Measurements from ENCODE around the gene ERICH6. TPM values are rescaled to one million over a fixed set of nuclear protein-coding genes. Genes with fewer than 3 reads are reported as not detected.
A peak's percentile ranks its signal among the peaks of the same experiment; 100 is the strongest.
"Not testable (repeated sequence)": the region's sequence is repeated elsewhere in the genome, so short reads cannot be mapped to it uniquely, and the experiment has no call there.

Gene ERICH6
- total and polyA plus RNA-seq, 2 donors: 0.21 TPM; not detected in 1

GRCh38 chr3:150635076-150635475 is 68.6 kb downstream of the ERICH6 start:
- no peak overlapping the region for H3K4me3 ChIP-seq (ENCODE audit: low read depth, low read length)
- WGBS: 52% methylated on average over 6 of the region's 6 CpGs
- no peak overlapping the region for H3K27ac ChIP-seq (ENCODE audit: low read depth)
- DNase-seq (ENCODE audit: extremely low spot score): no peak
- no peaks in the 10 kb centered on the region for H3K36me3 ChIP-seq (ENCODE audit: insufficient read depth)
- H3K4me1 ChIP-seq (ENCODE audit: insufficient read depth): no peaks in the 10 kb centered on the region

GRCh38 chr3:150631515-150632221 is 72.1 kb downstream of the ERICH6 start:
- no peak for DNase-seq (ENCODE audit: extremely low spot score)
- Histone ChIP-seq H3K4me3 (ENCODE audit: low read depth, low read length) (no peak overlapping the region), H3K36me3 (ENCODE audit: insufficient read depth) (no peaks in the 10 kb centered on the region), H3K4me1 (ENCODE audit: insufficient read depth) (no peaks in the 10 kb centered on the region), H3K27ac (ENCODE audit: low read depth) (no peak overlapping the region)
- WGBS: 89% methylated on average over 7 of the region's 7 CpGs

- Histone ChIP-seq H3K27ac (ENCODE audit: low read depth) (peak overlapping the region; percentile 5), H3K4me3 (ENCODE audit: low read depth, low read length) (no peak overlapping the region), H3K36me3 (ENCODE audit: insufficient read depth) (no peaks in the 10 kb centered on the region), H3K4me1 (ENCODE audit: insufficient read depth) (no peaks in the 10 kb centered on the region)
- WGBS: 40% methylated on average over 2 of the region's 2 CpGs
- DNase-seq (ENCODE audit: extremely low spot score): no peak
These were observed 76.2 kb downstream of the ERICH6 start for GRCh38 chr3:150627557-150627956.

GRCh38 chr3:150626148-150626930 is 77.4 kb downstream of the ERICH6 start:
- DNase-seq (ENCODE audit: extremely low spot score): no peak
- 92% methylated on average over 2 of the region's 2 CpGs for WGBS
- Histone ChIP-seq H3K4me1 (ENCODE audit: insufficient read depth) (no peaks in the 10 kb centered on the region), H3K4me3 (ENCODE audit: low read depth, low read length) (no peak overlapping the region), H3K36me3 (ENCODE audit: insufficient read depth) (no peaks in the 10 kb centered on the region), H3K27ac (ENCODE audit: low read depth) (no peak overlapping the region)

GRCh38 chr3:150623945-150624344 is 79.8 kb downstream of the ERICH6 start:
- Histone ChIP-seq H3K4me3 (ENCODE audit: low read depth, low read length) (no peak overlapping the region), H3K4me1 (ENCODE audit: insufficient read depth) (no peaks in the 10 kb centered on the region), H3K36me3 (ENCODE audit: insufficient read depth) (no peaks in the 10 kb centered on the region), H3K27ac (ENCODE audit: low read depth) (no peak overlapping the region)
- DNase-seq (ENCODE audit: extremely low spot score): no peak
- WGBS: 95% methylated on average over 1 of the region's 1 CpG

- not testable (repeated sequence) for H3K4me3 ChIP-seq (ENCODE audit: low read depth, low read length); H3K36me3 ChIP-seq (ENCODE audit: insufficient read depth); DNase-seq (ENCODE audit: extremely low spot score); H3K4me1 ChIP-seq (ENCODE audit: insufficient read depth); H3K27ac ChIP-seq (ENCODE audit: low read depth)
These were observed 80.8 kb downstream of the ERICH6 start for GRCh38 chr3:150622955-150623354.

- no peak for DNase-seq (ENCODE audit: extremely low spot score)
- Histone ChIP-seq H3K36me3 (ENCODE audit: insufficient read depth) (no peaks in the 10 kb centered on the region), H3K27ac (ENCODE audit: low read depth) (no peak overlapping the region), H3K4me1 (ENCODE audit: insufficient read depth) (no peaks in the 10 kb centered on the region), H3K4me3 (ENCODE audit: low read depth, low read length) (no peak overlapping the region)
- WGBS: 87% methylated on average over 7 of the region's 7 CpGs
These were observed 83.6 kb downstream of the ERICH6 start for GRCh38 chr3:150620002-150620689.

- no peaks in the 10 kb centered on the region for H3K4me1 ChIP-seq (ENCODE audit: insufficient read depth)
- no peak overlapping the region for H3K27ac ChIP-seq (ENCODE audit: low read depth)
- DNase-seq (ENCODE audit: extremely low spot score): no peak
- H3K4me3 ChIP-seq (ENCODE audit: low read depth, low read length): no peak overlapping the region
- H3K36me3 ChIP-seq (ENCODE audit: insufficient read depth): no peaks in the 10 kb centered on the region
- WGBS: 72% methylated on average over 2 of the region's 2 CpGs
These were observed 89.8 kb downstream of the ERICH6 start for GRCh38 chr3:150613709-150614480.

- no peaks in the 10 kb centered on the region for H3K4me1 ChIP-seq (ENCODE audit: insufficient read depth)
- DNase-seq (ENCODE audit: extremely low spot score): no peak
- 98% methylated on average over 2 of the region's 2 CpGs for WGBS
- H3K4me3 ChIP-seq (ENCODE audit: low read depth, low read length): no peak overlapping the region
- H3K36me3 ChIP-seq (ENCODE audit: insufficient read depth): no peaks in the 10 kb centered on the region
- H3K27ac ChIP-seq (ENCODE audit: low read depth): no peak overlapping the region
These were observed 90.7 kb downstream of the ERICH6 start for GRCh38 chr3:150613034-150613433.

- Histone ChIP-seq H3K4me3 (ENCODE audit: low read depth, low read length) (no peak overlapping the region), H3K36me3 (ENCODE audit: insufficient read depth) (no peaks in the 10 kb centered on the region), H3K4me1 (ENCODE audit: insufficient read depth) (no peaks in the 10 kb centered on the region), H3K27ac (ENCODE audit: low read depth) (no peak overlapping the region)
- 87% methylated on average over 1 of the region's 1 CpG for WGBS
- no peak for DNase-seq (ENCODE audit: extremely low spot score)
These were observed 91.2 kb downstream of the ERICH6 start for GRCh38 chr3:150612494-150612893.

GRCh38 chr3:150611666-150612065 is 92.1 kb downstream of the ERICH6 start:
- DNase-seq (ENCODE audit: extremely low spot score): no peak
- Histone ChIP-seq H3K27ac (ENCODE audit: low read depth) (no peak overlapping the region), H3K4me3 (ENCODE audit: low read depth, low read length) (no peak overlapping the region), H3K36me3 (ENCODE audit: insufficient read depth) (no peaks in the 10 kb centered on the region), H3K4me1 (ENCODE audit: insufficient read depth) (no peaks in the 10 kb centered on the region)
- WGBS: 98% methylated on average over 34 of the region's 34 CpGs

- 67% methylated on average over 1 of the region's 1 CpG for WGBS
These were observed 92.9 kb downstream of the ERICH6 start for GRCh38 chr3:150610785-150611184.

GRCh38 chr3:150609988-150610387 is 93.7 kb downstream of the ERICH6 start:
- Histone ChIP-seq H3K4me3 (ENCODE audit: low read depth, low read length) (no peak overlapping the region), H3K4me1 (ENCODE audit: insufficient read depth) (no peaks in the 10 kb centered on the region), H3K27ac (ENCODE audit: low read depth) (no peak overlapping the region), H3K36me3 (ENCODE audit: insufficient read depth) (no peaks in the 10 kb centered on the region)
- DNase-seq (ENCODE audit: extremely low spot score): no peak
- WGBS: 1% methylated on average over 1 of the region's 1 CpG

More at GRCh38 chr3:150610785-150611184, 92.9 kb downstream of the ERICH6 start:
- Histone ChIP-seq H3K27ac (ENCODE audit: low read depth) (no peak overlapping the region), H3K36me3 (ENCODE audit: insufficient read depth) (no peaks in the 10 kb centered on the region), H3K4me3 (ENCODE audit: low read depth, low read length) (no peak overlapping the region), H3K4me1 (ENCODE audit: insufficient read depth) (no peaks in the 10 kb centered on the region)
- no peak for DNase-seq (ENCODE audit: extremely low spot score)

Data from urinary bladder (tissue), 4 donors.